Stimulated activated CD4-positive, alpha-beta T cell treated with anti-CD3 and anti-CD28 coated beads, Interleukin-12 subunit alpha, Interleukin-12 subunit beta, amount 100 ng/mL, for 24 hours (primary cell): ENCODE measurements around the gene FBLN1.
A peak's percentile ranks its signal among the peaks of the same experiment; 100 is the strongest.
"Not testable (repeated sequence)": the region's sequence is repeated elsewhere in the genome, so short reads cannot be mapped to it uniquely, and the experiment has no call there.

Experiments
- DNase-seq, 2 experiments: peaks; one replicate each; pipeline ENCODE4 v3.0.0-alpha.2; 2020; ENCODE audit warnings: low read depth in 2 of 2

Gene FBLN1

DNA sequence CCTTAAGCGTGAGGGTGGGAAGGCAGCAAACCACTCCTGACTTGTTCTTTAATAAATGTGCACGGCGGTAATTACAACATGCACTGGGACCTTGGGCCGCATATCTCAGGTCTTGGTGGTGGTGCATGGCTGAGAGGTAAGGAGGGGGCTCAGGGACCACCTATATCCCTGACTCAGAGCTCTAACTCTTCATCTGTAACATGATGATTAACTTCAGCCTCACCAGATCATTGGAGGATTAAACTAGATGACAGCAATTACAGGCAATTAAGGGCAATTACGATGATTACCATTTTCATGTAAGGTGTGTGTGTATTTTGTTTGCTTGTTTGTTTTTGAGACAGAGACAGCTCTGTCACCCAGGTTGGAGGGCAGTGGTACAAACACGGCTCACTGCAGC lies 45.0 kb downstream of the FBLN1 start:
- DNase-seq, result no peak

DNA sequence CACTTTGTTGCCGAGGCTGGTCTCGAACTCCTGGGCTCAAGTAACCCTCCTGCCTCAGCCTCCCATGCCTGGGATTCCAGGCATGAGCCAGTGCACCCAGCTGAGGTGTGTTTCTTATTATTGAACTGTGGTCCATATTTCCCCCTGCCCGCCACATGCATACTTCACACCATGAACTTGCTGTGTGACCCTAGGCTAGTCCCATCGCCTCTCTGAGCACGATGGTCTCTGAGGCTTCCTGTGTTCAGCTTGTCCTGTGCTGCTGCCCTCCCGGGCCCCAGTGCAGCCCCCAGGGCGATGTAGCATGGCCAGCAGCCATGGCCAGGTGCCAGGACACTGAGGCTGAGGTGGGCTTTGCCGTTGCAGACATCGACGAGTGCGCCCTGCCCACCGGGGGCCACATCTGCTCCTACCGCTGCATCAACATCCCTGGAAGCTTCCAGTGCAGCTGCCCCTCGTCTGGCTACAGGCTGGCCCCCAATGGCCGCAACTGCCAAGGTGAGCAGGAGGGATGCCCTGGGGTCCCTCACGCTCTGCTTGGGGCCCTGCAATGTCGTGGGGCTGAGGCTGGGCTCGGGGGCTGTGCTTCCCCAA lies 45.7 kb downstream of the FBLN1 start:
- DNase-seq, result no peak

DNA sequence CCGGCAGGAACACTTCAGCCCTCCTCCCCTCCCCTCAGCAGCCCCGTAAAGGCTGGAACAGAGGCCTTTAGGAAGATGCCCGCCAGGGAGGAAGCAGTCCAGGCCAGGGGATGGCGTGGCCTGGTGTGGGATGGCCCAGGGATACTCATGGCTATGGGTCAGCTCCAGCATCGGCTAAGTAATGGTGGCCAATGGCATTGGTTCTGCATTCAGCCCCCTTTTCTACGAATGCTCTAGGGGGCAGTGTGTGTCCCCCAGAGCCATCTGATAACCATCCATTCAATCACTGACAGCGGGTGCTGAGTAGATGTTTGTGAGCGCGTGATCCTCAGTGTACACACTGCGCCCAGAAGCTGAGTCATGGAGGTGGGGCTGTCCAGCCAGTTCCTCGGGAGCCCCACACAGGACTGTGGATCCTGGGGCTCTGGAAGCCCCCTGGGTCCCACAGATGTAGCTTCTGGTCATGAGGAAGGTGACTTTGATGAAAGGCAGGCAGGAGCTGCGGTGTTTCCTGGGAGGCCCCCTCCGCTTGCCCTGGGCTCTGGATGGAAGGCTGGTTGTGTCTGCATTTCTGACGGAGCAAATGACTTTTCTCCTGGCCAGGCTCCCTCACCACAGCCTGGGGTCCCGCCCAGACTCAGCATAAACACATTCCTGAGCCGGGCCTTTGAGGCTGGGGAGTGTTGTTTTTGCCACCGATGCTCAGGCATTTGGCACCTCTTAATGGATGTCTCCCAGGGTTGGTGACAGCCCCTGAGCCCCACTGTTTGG lies 46.5 kb downstream of the FBLN1 start:
- DNase-seq, result no peak

DNA sequence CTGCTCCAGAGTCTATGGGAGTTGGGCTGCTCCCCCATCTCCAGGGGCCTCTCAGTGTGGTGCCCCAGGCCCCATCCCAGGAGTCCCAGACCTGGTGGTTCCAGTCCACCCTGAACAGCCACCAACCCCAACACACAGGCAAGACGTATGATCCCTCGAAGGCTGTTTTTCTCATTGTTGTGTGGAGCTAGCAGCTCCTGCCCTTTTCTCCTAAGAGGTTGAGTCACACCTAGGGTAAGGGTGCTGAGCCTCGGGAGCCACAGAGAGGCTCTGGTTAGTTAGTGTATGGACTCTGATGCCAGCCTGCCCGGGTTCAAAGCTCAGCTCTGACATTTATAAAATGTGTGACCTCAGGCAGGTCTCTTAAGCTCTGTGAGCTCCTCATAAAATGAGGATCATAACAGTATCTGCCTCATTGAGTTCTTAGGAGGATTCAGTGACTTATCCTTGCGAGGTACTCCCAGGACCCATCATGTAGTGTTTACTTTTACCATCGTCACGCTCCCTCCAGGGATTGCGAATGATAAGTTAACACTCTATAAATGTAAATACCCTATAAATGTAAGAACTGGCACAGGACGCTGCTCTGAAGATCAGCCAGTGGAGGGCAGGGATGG lies 47.2 kb downstream of the FBLN1 start:
- DNase-seq, result no peak

DNA sequence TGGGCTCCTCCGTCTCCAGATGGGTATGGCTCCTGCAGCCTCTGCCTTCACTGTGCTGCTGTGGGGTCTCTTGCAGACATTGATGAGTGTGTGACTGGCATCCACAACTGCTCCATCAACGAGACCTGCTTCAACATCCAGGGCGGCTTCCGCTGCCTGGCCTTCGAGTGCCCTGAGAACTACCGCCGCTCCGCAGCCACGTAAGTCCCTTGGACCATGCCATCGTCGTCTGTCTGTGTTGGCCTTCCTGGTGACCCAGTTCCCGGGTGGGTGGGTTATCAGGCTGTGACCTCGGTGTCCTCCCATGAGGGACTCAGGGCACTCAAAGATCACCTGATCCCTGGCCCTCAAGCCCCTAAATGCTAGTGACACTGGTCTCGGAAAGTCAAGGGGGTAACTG lies 47.7 kb downstream of the FBLN1 start:
- DNase-seq, result no peak

DNA sequence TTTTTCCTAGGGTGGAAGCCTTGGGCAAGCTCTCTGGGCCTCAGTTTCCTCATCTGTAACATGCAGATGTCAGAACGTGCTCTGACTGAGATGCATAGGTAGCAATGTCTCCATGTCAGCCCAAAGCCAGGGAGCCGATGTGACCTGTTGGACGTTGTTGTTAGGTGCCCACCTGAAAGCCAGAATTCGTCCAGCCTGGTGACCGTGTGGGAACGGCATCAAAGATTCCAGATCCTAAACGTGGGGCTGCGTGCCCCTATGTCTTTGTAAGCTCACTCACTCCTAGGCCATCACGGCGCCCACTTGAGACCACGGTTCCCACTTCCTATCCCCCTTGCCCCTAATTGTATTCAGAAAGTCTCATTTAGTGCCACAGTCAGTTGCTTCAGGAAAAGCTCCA lies 48.2 kb downstream of the FBLN1 start:
- no peak for DNase-seq

DNA sequence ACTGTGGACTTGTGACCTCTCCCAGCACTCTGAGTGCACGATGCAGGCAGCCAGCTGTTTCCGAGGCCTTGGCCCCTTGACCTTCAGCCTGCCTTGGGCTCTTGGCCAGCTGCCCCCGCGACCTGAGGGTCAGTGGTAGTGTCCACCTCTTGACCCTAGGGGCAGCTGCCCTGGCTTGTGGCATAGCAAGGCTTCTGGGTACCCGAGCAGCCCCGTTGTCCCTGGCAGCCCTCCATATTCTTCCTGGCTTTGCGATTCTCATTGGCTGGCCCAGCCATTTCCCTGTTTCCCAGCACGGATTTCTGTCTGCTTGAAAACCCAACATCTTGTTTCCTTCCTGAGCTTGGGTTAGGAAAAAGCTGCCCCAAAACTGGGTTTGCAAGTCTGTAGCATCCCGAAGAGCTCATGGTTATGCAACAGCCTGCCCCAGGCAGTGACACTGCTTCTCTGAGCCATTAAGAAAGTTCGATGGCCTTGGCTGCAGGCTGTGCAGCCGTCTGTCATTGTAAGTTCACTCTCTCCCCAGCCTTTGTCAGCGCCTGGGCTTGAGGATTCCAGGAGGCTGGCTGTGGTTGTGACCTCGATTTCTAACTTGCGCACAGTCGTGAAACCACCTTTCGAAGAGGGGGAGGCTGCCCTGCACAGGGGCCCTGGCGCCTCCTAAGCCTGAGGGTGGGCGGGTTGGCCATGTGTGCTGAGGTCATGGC lies 48.8 kb downstream of the FBLN1 start:
- DNase-seq, result no peak

DNA sequence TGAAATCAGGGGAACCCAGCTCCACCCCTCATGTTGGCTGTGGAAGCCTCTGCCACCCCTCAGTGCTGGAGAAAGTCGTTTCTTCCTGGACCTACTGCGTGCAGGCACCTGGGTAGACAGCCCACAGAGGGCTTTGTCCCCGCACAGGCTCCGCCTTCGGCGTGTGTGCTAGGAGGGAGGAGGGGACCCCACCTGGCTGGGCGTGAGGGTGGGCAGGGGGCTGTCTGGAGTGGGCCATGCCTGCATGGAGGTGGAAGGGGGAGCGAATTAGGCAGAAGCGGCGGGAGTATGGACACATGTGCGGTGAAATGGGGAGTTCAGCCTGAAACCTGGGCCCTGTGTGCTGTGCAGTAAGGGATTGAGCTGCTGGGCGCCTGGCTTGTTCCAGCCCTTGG lies 49.3 kb downstream of the FBLN1 start:
- DNase-seq, result no peak

DNA sequence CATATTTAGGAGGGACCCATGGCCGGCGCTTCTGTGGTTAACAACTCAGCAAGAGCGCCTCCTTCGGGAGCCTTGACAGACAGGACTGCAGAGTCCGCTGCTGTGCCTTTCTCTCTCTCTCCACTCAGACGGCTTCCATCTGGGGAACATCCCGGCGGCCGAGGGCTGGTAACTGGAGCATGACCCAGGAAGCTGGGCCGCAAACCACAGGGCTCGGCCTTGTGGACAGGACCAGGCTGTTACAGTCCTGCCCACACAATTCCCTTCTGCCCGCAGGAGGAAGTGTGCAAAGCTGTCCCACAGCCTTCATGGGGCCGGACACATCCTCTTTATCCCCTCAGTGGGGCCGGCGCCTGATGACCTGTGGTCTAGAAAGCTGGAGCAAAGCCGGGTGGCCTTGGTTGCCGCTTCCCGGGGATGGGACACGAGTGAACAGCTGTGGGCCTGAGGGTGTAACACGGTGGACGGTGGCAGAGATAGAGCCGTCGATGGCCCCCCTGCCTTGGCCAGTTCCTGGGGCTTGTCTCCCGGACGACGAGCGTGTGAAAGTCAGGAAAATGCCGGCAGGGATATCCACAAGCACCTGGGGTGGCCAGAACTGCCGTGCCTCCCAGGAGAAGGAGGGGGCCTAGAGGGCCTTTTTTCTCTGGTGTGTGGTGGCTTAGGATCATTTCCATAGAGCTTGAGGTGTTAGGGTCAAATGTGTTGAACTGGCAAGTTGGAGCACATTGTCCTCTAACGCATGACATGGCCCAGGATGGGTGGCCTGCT lies 50.1 kb downstream of the FBLN1 start:
- DNase-seq, result no peak

DNA sequence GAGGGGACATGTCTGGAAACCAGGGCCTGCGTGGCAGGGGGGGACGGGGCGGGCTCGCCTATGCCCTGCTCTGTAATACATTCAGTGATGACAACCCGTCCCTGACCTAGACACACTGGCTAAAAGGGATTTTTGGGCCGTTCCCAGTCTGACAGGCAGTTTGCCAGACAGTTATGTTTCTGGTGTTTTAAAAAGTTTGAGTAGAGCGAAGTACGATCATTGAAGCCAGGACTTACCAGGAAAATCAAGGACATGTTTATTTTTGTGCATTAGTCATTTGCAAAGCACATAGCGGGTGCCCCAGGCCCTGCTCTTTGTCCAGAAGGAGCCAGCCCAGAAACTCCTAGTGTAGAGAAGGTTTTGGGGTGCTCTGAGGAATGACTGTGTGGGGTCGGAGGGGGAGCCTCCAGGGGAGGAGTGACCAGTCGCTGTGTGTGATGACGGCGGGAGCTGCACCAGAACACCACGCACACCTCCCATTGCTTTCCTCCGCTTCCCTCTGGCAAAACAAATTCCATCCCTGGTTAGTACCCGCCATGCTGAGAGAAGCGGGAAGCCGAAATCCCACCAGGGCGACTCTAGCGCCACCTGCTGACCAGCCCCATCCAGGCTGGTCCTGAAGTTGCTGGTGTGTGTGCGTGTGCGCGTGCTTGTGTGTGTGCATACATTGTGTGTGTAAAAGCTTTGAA lies 50.8 kb downstream of the FBLN1 start:
- DNase-seq, result peak; percentile 5 to 56

DNA sequence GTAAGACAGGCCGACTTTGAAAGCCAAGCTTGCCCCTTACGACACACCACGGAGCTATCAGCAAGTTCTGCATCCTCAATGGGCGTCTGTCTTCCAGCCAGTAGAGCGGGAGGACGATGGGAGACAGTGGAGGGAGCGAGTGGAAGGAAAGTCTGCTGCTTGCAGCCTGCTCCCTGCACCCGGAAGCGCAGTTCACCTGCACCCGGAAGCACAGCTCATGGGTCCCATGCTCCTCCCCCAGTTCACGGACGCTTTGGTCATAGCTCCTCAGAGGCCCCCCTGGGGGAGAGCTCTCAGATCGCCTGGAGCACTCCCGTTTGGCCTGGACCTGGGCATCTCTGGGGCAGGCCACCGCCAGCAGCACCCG lies 51.3 kb downstream of the FBLN1 start:
- DNase-seq, result no peak

DNA sequence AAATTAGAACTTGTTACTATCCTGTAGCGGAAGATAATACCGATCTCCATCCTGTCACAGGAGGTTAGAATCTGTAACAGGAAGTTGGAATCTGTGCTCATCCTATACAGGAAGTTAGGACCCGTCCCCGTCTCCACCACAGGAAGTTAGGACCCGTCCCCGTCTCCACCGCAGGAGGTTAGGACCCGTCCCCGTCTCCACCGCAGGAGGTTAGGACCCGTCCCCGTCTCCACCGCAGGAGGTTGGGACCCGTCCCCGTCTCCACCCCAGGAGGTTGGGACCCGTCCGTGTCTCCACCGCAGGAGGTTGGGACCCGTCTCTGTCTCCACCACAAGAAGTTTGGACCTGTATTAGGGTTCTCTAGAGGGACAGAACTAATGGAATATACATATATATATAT lies 52.2 kb downstream of the FBLN1 start:
- DNase-seq, result no peak

DNA sequence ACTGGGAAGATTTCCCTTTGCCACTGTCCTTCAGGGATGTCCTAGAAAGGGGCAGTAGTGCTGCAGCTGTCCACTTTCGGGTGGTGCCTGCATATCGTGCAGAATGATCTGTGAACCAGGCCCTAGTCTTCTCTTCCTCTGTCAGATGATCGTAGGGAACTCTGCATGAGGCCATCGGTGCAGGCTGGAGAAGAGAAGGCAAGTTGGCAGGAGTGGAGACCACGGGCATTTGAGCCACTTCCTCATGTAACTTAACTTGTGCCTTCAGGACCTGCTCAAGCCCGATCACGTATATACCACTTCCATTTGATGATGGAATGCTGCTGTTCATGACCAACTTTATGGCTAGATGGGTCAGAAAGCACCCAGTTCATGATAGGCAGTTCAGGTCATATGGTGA lies 55.2 kb downstream of the FBLN1 start:
- not testable (repeated sequence) for DNase-seq

DNA sequence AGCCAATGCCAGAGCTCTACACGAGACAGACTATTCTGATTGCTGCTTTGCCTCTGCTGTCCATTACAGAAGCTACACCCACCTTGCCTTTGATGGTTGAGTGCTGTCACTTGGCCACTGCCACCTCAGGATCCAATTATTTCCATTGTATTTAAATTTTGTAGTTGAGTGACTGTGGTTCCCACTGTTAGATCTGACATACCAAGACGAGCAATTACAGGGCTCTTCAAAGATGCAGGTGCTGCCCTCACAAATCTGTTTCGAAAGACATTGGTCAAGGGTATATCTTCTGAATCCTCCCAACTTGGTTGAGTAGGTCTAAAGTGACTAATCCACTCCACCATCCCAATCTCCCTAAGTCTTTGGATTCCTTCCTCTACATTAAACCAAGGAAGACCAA lies 57.4 kb downstream of the FBLN1 start:
- not testable (repeated sequence) for DNase-seq

DNA sequence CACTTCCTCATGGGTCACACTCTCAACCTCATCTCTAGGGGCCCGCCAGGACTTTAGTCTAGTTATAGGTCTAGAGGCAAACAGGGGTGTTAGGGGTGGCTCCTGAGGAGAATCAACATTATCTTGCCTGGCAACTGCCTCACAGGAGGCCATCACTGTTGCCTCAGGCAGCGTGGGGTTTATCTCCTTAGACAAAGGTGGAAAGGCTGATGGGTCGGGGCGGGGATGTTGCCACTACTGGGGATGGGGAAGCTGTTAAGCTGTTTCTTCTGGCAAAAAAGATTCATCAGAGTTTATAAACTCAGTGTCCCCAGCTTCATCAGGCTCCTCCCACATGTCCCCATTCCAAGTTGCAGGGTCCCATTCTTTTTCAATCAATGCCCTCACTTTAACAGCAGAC lies 58.1 kb downstream of the FBLN1 start:
- DNase-seq, result not testable (repeated sequence)

DNA sequence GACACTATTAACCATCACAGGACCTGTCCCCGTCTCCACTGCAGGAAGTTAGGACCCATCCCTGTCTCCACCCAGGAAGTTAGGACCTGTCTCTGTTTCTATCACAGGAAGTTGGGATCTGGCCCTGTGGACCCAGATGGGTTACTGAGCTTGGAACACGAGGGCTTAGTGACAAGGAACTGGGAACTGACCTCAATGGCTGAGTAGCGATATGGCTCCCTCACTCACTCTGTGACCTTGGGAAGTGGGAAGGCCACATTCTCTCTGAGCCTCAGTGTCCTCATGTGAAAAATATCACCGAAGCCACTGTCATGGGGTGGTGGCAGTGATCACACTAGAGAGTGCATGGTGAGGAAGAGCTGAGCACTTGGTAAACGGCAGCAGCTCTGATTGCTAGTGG lies 59.4 kb downstream of the FBLN1 start:
- no peak for DNase-seq

DNA sequence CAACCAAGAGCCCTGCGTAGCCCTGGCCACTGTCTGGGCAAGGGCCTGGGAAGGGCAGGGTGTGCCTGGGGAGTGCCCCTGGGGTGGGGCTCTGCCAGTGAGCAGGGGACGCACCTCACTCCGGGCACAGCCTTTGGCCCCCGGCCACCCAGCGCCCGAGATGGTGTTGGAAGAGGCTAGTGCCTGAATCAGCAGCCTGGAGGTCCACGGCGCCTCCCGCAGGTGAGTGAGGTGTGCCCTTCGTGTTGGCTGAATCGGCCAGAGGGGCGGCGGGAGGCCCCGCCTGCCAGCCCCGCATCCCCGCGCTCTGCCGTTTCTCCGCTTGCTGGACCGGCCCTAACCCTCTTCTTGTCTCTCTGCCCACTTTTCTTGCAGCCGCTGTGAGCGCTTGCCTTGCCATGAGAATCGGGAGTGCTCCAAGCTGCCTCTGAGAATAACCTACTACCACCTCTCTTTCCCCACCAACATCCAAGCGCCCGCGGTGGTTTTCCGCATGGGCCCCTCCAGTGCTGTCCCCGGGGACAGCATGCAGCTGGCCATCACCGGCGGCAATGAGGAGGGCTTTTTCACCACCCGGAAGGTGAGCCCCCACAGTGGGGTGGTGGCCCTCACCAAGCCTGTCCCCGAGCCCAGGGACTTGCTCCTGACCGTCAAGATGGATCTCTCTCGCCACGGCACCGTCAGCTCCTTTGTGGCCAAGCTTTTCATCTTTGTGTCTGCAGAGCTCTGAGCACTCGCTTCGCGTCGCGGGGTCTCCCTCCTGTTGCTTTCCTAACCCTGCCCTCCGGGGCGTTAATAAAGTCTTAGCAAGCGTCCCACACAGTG lies 60.1 kb downstream of the FBLN1 start:
- no peak for DNase-seq

DNA sequence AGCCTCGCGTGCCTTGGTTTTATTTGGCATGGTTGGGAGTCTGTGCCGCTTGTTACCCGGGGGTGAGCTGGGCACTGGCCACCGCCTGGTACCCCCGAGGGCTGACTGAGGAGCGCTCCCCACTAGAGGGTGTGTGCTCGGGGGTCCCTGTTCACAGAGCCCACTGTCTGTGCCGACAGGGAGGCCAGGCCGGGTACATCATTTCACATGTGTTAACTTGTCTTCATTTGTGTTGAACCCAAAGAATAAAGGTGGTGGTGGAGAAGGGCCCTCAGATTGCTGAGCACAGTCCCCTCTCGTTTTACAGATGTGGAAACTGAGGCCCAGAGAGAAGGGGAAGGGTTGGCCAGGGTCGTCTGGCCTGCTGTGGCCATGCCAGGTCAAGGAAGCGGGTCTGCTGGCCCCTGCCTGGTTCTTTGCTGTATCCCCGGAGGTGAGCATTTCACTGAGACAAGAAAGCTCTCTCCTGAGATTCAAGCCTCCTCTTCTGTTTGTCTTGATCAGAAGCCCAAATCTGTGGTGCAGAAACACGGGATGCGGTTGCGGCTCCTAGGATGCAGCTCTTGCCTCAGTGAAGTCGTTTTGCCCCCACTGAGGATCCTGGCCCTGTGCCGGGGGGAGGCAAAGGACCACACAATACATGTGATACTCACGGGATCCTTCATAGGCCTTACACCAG lies 60.8 kb downstream of the FBLN1 start:
- DNase-seq, result no peak

DNA sequence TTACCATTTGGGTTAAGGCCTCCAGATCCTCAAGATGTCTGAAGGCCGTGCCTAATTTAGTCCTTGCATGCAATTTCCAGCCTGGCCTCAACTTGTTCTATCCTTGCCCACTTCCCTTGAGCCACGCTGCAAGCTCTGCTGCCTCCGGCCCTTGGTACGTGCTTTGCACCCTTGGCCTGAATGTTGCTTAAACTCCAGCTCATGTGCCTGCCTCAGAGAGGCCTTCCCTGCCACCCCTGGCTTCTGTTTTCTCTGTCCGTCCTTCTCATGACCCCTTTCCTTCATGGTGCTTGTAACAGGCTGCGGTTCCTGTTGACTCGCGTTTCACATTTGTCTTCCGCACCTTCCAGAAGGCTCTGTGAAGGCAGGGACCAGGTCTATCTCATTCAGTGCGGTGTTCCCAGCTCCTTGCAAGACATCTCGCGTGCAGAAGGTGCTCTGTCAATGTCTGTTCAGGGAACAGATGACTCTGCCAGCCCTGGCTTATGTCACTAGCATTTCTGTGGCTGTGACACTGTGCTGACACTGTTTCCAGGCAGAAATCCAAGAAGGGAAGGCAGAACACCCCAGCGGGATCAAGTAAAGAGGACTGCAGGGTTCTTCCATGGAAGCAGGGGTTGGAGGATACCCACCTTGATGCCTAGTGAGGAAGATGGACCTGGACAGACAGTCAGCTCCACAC lies 61.8 kb downstream of the FBLN1 start:
- no peak for DNase-seq
